HL-60 (cell line): Measurements from ENCODE around the gene EXOSC2.

ENCODE experiments used
- CTCF ChIP-seq: IDR thresholded peaks from one replicate; pipeline ENCODE4 v1.5.1; 2011; ENCODE audit warnings: low read length, control low read depth, inconsistent platforms; ENCODE audit not compliant: insufficient read depth
- POLR2AphosphoS5 ChIP-seq: IDR thresholded peaks from 2 replicates; pipeline ENCODE4 v1.6.1; 2012; ENCODE audit warnings: low read depth
- SPI1 ChIP-seq: IDR thresholded peaks from 2 replicates; pipeline ENCODE4 v1.6.1; 2012; ENCODE audit warnings: low read depth, mild to moderate bottlenecking, borderline replicate concordance

GRCh38 chr9:130663977-130664250 lies 29.7 kb upstream of the EXOSC2 start:
- TF ChIP-seq CTCF (no peak), POLR2AphosphoS5 (no peak), SPI1 (no peak)
